ENCODE data around the gene SLC13A5. TPM values are rescaled to one million over a fixed set of nuclear protein-coding genes. Genes with fewer than 3 reads are reported as not detected.
"Not testable (repeated sequence)": the region's sequence is repeated elsewhere in the genome, so short reads cannot be mapped to it uniquely, and the experiment has no call there.

The SLC13A5 gene
- total and polyA plus RNA-seq, 7 donors, result under 0.01 to 0.14 (median 0.03) TPM; not detected in 4

GRCh38 chr17:6748617-6749016, 35.4 kb upstream of the SLC13A5 start:
- H3K4me3 ChIP-seq, result no peak overlapping the region
- intact Hi-C loops (cut with DNase I), result no loop called here
- H3K27ac ChIP-seq, result no peak overlapping the region
- TF ChIP-seq CTCF (IDR thresholded peaks at IDR 0.05) (no peak), POLR2AphosphoS5 (IDR thresholded peaks at IDR 0.05) (no peak), EP300 (IDR thresholded peaks at IDR 0.05) (no peak), POLR2A (IDR thresholded peaks at IDR 0.05) (no peak)
- H3K4me1 ChIP-seq, result peaks cover 0 to 19% (median 10%) of the 10 kb centered on the region in 4 donors
- H3K36me3 ChIP-seq, result no peaks in the 10 kb centered on the region
- H3K9me3 ChIP-seq, result no peaks in the 10 kb centered on the region
- H3K27me3 ChIP-seq, result no peaks in the 10 kb centered on the region
- DNase-seq, result no peak

GRCh38 chr17:6746665-6747064, 33.5 kb upstream of the SLC13A5 start:
- WGBS, 2 donors, result 93 to 94% methylated on average over 6 of the region's 6 CpGs
- H3K4me1 ChIP-seq; H3K9me3 ChIP-seq; H3K27me3 ChIP-seq; H3K36me3 ChIP-seq; intact Hi-C loops (cut with DNase I); H3K4me3 ChIP-seq; H3K27ac ChIP-seq; DNase-seq: not testable (repeated sequence)

GRCh38 chr17:6729531-6729930, 16.4 kb upstream of the SLC13A5 start:
- peaks cover 0 to 3% (median 0%) of the 10 kb centered on the region in 3 donors for H3K27me3 ChIP-seq
- intact Hi-C loops (cut with DNase I), result no loop called here
- WGBS, 2 donors, result 69 to 70% methylated on average over 4 of the region's 4 CpGs

GRCh38 chr17:6724009-6724408, 10.8 kb upstream of the SLC13A5 start:
- DNase-seq, result no peak
- peaks cover 0 to 19% (median 0%) of the 10 kb centered on the region in 3 donors for H3K27me3 ChIP-seq
- intact Hi-C loops (cut with DNase I), result no loop called here
- H3K9me3 ChIP-seq, result no peaks in the 10 kb centered on the region
- TF ChIP-seq CTCF (IDR thresholded peaks at IDR 0.05) (no peak), POLR2AphosphoS5 (IDR thresholded peaks at IDR 0.05) (no peak), EP300 (IDR thresholded peaks at IDR 0.05) (no peak), POLR2A (IDR thresholded peaks at IDR 0.05) (no peak)
- 78 to 86% methylated on average over 5 of the region's 5 CpGs for WGBS, 2 donors
- H3K4me3 ChIP-seq, result no peak overlapping the region
- no peaks in the 10 kb centered on the region for H3K36me3 ChIP-seq
- H3K27ac ChIP-seq, result no peak overlapping the region
- H3K4me1 ChIP-seq, result no peaks in the 10 kb centered on the region

More at GRCh38 chr17:6729531-6729930, 16.4 kb upstream of the SLC13A5 start:
- TF ChIP-seq CTCF (IDR thresholded peaks at IDR 0.05) (no peak), POLR2AphosphoS5 (IDR thresholded peaks at IDR 0.05) (no peak), EP300 (IDR thresholded peaks at IDR 0.05) (no peak), POLR2A (IDR thresholded peaks at IDR 0.05) (no peak)
- no peak overlapping the region for H3K27ac ChIP-seq
- no peaks in the 10 kb centered on the region for H3K9me3 ChIP-seq
- H3K4me3 ChIP-seq, result no peak overlapping the region
- DNase-seq, result no peak
- H3K36me3 ChIP-seq, result no peaks in the 10 kb centered on the region
- no peaks in the 10 kb centered on the region for H3K4me1 ChIP-seq

- no peak overlapping the region for H3K27ac ChIP-seq
- peaks cover 0 to 16% (median 0%) of the 10 kb centered on the region in 3 donors for H3K27me3 ChIP-seq
- DNase-seq, result no peak
- intact Hi-C loops (cut with DNase I), result no loop called here
- no peaks in the 10 kb centered on the region for H3K36me3 ChIP-seq
- no peaks in the 10 kb centered on the region for H3K4me1 ChIP-seq
- WGBS, 2 donors, result 72 to 83% methylated on average over 5 of the region's 5 CpGs
- no peak overlapping the region for H3K4me3 ChIP-seq
- H3K9me3 ChIP-seq, result no peaks in the 10 kb centered on the region
- no peak for TF ChIP-seq POLR2A (IDR thresholded peaks at IDR 0.05)
- TF ChIP-seq POLR2AphosphoS5 (IDR thresholded peaks at IDR 0.05), result no peak
- no peak for TF ChIP-seq EP300 (IDR thresholded peaks at IDR 0.05)
- TF ChIP-seq CTCF (IDR thresholded peaks at IDR 0.05), result no peak
These were observed 8.6 kb upstream of the SLC13A5 start for GRCh38 chr17:6721744-6722143.
